ENCODE measurements around the gene GRIK4. TPM values are rescaled to one million over a fixed set of nuclear protein-coding genes. Genes with fewer than 3 reads are reported as not detected.

GRIK4 gene
- total and polyA plus RNA-seq, 2 of the 4 experiments (the other 2 are of a cell fraction), result 0.18 to 0.38 TPM

DNA sequence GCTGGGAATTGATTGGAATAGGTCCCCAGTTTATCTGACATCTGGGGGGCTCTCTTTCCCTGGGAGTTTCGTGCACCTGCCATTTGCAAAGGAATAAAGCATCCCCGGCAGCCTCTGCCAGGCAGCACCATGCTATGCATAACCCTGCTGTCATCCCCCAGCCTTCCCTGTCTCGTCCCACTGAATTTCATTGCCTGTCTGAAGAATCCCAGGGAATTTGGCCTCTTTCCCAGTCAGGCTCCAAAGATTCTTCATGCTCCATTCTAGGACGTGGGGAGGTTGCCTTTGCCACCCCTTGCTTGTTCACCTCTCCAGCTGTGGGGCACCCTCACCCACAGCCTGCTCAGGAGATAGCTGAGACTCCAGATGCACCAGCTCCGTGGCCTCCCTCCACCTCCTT is 317.3 kb downstream of the GRIK4 start:
- intact Hi-C loops (cut with micrococcal nuclease), result no loop called here
- no peak overlapping the region for H2BK5ac ChIP-seq (ENCODE audit: low read depth, low read length, poor library complexity, severe bottlenecking)
- TF ChIP-seq MXI1 (IDR thresholded peaks at IDR 0.05; ENCODE audit: borderline replicate concordance, low read depth, low read length), result no peak
- TF ChIP-seq RFX5 (IDR thresholded peaks at IDR 0.05; ENCODE audit: low read depth, low read length), result no peak
- TF ChIP-seq, protein P1, sequence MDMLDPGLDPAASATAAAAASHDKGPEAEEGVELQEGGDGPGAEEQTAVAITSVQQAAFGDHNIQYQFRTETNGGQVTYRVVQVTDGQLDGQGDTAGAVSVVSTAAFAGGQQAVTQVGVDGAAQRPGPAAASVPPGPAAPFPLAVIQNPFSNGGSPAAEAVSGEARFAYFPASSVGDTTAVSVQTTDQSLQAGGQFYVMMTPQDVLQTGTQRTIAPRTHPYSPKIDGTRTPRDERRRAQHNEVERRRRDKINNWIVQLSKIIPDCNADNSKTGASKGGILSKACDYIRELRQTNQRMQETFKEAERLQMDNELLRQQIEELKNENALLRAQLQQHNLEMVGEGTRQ (IDR thresholded peaks at IDR 0.05; ENCODE audit: low read depth, low read length), result no peak
- no peak for TF ChIP-seq BHLHE40 (IDR thresholded peaks at IDR 0.05; ENCODE audit: low read depth, low read length)
- TF ChIP-seq RAD21 (IDR thresholded peaks at IDR 0.05; ENCODE audit: low read length), result no peak
- TF ChIP-seq MAFK (IDR thresholded peaks at IDR 0.05; ENCODE audit: low read depth, low read length), result no peak
- TF ChIP-seq CEBPB (IDR thresholded peaks at IDR 0.05; ENCODE audit: low read depth, low read length), result no peak
- TF ChIP-seq, protein P2, sequence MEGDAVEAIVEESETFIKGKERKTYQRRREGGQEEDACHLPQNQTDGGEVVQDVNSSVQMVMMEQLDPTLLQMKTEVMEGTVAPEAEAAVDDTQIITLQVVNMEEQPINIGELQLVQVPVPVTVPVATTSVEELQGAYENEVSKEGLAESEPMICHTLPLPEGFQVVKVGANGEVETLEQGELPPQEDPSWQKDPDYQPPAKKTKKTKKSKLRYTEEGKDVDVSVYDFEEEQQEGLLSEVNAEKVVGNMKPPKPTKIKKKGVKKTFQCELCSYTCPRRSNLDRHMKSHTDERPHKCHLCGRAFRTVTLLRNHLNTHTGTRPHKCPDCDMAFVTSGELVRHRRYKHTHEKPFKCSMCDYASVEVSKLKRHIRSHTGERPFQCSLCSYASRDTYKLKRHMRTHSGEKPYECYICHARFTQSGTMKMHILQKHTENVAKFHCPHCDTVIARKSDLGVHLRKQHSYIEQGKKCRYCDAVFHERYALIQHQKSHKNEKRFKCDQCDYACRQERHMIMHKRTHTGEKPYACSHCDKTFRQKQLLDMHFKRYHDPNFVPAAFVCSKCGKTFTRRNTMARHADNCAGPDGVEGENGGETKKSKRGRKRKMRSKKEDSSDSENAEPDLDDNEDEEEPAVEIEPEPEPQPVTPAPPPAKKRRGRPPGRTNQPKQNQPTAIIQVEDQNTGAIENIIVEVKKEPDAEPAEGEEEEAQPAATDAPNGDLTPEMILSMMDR (conservative IDR thresholded peaks at IDR 0.05; ENCODE audit: low read depth, low read length), result no peak
- TF ChIP-seq RCOR1 (IDR thresholded peaks at IDR 0.05; ENCODE audit: insufficient replicate concordance, low read length), result no peak
- no peak for TF ChIP-seq FOS (IDR thresholded peaks at IDR 0.05; ENCODE audit: low read depth, low read length)
- no peak for TF ChIP-seq SMC3 (IDR thresholded peaks at IDR 0.05; ENCODE audit: low read depth, low read length)
- no peak for TF ChIP-seq MAZ (IDR thresholded peaks at IDR 0.05; ENCODE audit: borderline replicate concordance, low read depth, low read length)
- TF ChIP-seq CHD1 (IDR thresholded peaks at IDR 0.05; ENCODE audit: low read depth, low read length), result no peak
- no peak overlapping the region for H3K14ac ChIP-seq (replicated peaks; ENCODE audit: low read depth, low read length)
- DNase-seq, result no peak
- H2AK9ac ChIP-seq (replicated peaks; ENCODE audit: low read depth, low read length, poor library complexity), result no peak overlapping the region
- no peak for ATAC-seq (ENCODE audit: low read depth)
- no peak overlapping the region for H4K5ac ChIP-seq (ENCODE audit: low read depth, low read length)
- no peak overlapping the region for H3K9ac ChIP-seq (ENCODE audit: low read depth, low read length)
- H3K27me3 ChIP-seq (ENCODE audit: control insufficient read depth, insufficient read depth, low read length), result peaks cover 5% of the 10 kb centered on the region
- ChIA-PET POLR2A (ENCODE audit: unreplicated experiment) (no interaction called here), CTCF (no interaction called here)
- 50% methylated on average over 3 of the region's 5 CpGs; no CpG with 5 or more reads in 1 of the 2 experiments for WGBS, 2 experiments (ENCODE audit: extremely low coverage in 2 of 2, insufficient read length in 1 of 2)
- no peaks in the 10 kb centered on the region for H3K9me1 ChIP-seq (ENCODE audit: insufficient read depth, low read length)
- H3K27ac ChIP-seq (ENCODE audit: insufficient read depth, low read length), result no peak overlapping the region
- H3K4me3 ChIP-seq (ENCODE audit: insufficient read depth, low read depth, low read length), result no peak overlapping the region
- no TSS peak for BruUV-seq (replicated peaks)
- no peaks in the 10 kb centered on the region for H3K79me1 ChIP-seq (ENCODE audit: low read depth in 1 of 2, low read length in 2 of 2)
- H4K20me1 ChIP-seq (ENCODE audit: insufficient read depth, low read length), result no peaks in the 10 kb centered on the region
- H3K4ac ChIP-seq (ENCODE audit: low read depth, low read length), result no peak overlapping the region
- H3K56ac ChIP-seq (ENCODE audit: extremely low read depth, insufficient read depth, low read length), result no peak overlapping the region
- H3K23ac ChIP-seq (ENCODE audit: low read depth, low read length), result no peak overlapping the region
- H2AFZ ChIP-seq (replicated peaks; ENCODE audit: low read length, poor library complexity), result no peak overlapping the region
- no peaks in the 10 kb centered on the region for H3K4me1 ChIP-seq (ENCODE audit: control insufficient read depth, insufficient read depth, low read length)
- no peak overlapping the region for H2AK5ac ChIP-seq (ENCODE audit: low read depth, low read length)
- H3K4me2 ChIP-seq (ENCODE audit: low read depth, low read length), result no peak overlapping the region
- no peaks in the 10 kb centered on the region for H3K36me3 ChIP-seq (ENCODE audit: control insufficient read depth, insufficient read depth, low read length)
- no peak overlapping the region for H2BK20ac ChIP-seq (ENCODE audit: low read depth, low read length)
- H3K9me3 ChIP-seq (ENCODE audit: control insufficient read depth, insufficient read depth, low read length), result no peaks in the 10 kb centered on the region
- no peak overlapping the region for H4K8ac ChIP-seq (ENCODE audit: low read depth in 2 of 2, low read length in 2 of 2)
- H4K91ac ChIP-seq (ENCODE audit: insufficient read depth, low read depth, low read length), result no peak overlapping the region
- no peak overlapping the region for H3K18ac ChIP-seq (ENCODE audit: low read depth, low read length)
- no peak overlapping the region for H2BK15ac ChIP-seq (ENCODE audit: low read depth, low read length)
- no peak overlapping the region for H2BK120ac ChIP-seq (ENCODE audit: low read depth, low read length)
- dilution Hi-C loops (cut with HindIII; ENCODE audit: low sequenced_read_pairs, unreplicated experiment), result no loop called here
- in situ Hi-C loops (cut with MboI; ENCODE audit: low sequenced_read_pairs), result no loop called here
